Skin of body (tissue), 2 donors: Measurements from ENCODE around the gene ZNF407. TPM values are rescaled to one million over a fixed set of nuclear protein-coding genes. Genes with fewer than 3 reads are reported as not detected.

Experiments
- DNase-seq: peaks from one replicate; lab custom pipeline; 2025; lab: John Stamatoyannopoulos, UW
- total RNA-seq: library from RNA; depleted of rRNA; stranded (reverse); fragments of >200 nt; gene quantifications from one replicate; pipeline ENCODE4 v1.2.3, GENCODE V29; 2014

The ZNF407 gene
- total RNA-seq, 1 donor from 2014 or later = 21.6 TPM

DNA sequence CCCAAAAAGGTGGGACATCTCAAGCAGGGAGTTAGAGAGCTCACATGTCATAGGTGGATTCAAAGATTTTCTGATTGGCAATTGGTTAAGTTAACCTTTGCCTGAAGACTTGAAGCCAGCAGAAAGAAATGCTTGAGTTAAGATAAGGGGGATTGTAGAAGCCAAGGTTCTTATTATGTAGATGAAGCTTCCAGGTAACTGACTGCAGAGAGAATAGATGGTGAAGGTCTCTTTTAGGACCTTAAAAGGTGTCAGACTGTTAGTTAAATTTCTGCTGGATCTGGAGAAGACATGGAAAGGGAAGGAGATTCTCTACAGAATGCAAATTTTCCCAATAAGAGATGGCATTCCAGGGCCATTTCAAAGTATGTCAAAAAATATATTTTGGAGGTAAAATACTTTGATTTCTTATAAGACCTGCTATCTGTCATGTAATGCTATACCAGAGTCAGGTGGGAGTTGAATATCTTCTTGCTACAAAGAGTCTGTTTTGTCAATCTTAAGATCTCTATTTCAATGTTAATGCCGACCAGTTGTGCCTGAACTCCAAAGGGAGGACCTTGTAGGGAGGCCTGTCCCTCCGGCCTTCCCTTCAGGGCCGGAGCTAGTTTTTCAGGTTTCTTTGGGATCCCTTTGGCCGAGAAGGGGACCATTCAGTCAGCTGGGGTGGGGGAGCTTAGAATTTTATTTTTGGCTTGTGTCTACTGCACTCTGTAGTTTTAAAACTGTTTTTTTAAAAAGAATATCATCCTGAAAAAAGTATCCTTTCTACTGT lies 330.7 kb downstream of the ZNF407 start:
- DNase-seq = no peak

- DNase-seq = no peak
Measured at GRCh38 chr18:74929110-74929509, 331.4 kb downstream of the ZNF407 start.

DNA sequence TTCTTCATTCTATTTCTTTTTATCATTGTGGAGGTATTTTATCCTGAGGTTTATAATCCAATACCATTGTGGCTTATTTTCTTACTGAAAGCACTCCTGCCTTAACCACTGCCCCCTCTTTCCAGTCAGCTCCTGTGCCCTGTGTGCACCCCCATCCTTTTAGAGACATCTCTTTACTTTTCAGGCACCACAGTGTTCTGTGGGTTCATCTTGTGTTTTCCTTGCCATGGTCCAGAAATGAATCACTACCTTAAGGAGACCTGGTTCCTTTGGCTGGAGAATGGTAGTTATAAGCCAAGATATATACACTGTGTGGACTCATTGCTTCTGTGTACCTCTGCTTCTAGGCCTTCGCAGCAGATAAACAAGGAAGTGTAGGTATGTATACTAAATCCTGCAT lies 332.9 kb downstream of the ZNF407 start:
- no peak for DNase-seq

DNA sequence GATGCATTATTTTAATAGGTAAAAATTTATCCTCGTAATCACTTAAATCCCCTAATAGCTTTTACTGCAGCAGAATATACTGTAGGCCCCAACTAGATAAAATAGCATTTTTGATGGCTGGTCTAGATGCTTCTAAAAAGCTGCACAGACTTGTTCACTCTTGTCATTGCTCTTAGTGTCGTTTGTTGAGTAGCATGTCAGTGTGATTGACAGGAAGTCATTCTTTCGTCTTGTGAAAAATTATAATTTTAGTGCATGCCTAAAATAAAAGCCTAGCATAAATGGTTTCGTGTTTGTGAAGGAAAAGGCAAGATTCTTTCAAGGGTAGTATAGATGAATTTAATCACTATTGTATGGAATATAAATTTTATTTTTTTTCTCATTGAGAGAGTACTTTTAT lies 336.3 kb downstream of the ZNF407 start:
- no peak for DNase-seq

- DNase-seq = no peak
Measured at GRCh38 chr18:74935434-74935833, 337.8 kb downstream of the ZNF407 start.

GRCh38 chr18:74936343-74936742 lies 338.7 kb downstream of the ZNF407 start:
- DNase-seq = no peak

DNA sequence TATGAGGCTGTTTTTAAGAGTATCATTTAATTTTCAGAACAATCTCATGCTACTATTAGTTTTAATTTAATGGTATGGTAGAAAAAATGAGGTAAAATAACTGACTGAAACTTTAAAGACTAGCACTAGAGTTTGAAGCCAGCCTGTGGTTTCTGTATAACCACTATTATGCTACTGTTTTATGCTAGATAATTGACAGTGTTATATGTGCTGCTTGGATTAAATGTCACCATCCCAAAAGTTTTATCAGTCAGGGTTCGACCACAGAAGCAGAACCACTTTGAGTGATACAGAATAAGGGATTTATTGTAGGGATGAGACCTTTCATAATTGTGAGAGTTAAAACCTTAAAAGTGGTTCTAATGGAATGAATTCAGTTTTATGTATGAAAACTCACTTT lies 339.6 kb downstream of the ZNF407 start:
- DNase-seq = no peak

- DNase-seq = no peak
Measured at GRCh38 chr18:74940856-74941255, 343.2 kb downstream of the ZNF407 start.

DNA sequence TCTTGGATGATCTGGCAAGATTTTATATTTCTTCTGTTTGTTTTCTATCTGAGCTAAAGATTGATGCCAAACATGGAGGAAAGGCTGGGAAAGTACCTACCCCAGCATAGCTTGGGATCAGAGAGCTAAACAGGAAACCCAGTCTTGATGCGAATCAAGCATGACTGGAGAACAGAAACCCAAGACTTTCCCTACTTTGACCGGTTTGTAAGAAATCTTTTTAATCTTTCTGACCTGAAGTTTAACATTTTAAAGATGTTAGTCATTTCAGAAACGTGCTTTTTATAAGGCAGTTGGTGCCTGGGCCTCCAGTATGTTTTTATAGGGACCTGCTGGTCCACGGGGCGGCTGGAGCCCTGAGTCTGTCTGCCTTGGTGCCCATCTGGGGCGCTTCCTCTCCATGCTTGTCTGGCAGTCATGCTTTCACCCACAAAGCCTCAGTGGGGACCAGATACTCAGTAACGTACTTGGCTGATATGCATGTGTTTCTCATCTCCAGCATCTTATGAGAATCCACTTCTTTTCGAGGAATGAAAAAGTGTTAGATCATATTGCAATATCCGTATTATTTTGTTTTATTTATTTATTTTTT lies 344.7 kb downstream of the ZNF407 start:
- DNase-seq = no peak

DNA sequence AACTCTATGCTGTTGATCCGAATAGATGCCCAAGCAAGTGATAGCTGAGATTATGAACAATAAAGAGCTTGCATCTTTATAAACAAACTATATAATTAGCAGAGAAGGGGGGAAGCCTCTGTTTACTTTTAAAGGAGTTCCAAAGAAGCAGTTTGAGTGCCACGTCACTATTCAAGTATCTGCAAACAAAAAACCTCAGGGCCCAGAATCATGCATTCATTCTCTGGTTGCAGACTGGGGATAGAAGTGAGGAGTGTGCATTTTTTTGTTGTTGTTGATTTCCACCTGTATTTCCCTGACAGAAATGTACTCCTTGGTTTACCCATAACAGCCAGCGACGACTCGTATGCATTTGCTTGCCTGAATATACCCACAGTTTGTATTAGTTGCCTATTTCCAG lies 347.0 kb downstream of the ZNF407 start:
- no peak for DNase-seq

DNA sequence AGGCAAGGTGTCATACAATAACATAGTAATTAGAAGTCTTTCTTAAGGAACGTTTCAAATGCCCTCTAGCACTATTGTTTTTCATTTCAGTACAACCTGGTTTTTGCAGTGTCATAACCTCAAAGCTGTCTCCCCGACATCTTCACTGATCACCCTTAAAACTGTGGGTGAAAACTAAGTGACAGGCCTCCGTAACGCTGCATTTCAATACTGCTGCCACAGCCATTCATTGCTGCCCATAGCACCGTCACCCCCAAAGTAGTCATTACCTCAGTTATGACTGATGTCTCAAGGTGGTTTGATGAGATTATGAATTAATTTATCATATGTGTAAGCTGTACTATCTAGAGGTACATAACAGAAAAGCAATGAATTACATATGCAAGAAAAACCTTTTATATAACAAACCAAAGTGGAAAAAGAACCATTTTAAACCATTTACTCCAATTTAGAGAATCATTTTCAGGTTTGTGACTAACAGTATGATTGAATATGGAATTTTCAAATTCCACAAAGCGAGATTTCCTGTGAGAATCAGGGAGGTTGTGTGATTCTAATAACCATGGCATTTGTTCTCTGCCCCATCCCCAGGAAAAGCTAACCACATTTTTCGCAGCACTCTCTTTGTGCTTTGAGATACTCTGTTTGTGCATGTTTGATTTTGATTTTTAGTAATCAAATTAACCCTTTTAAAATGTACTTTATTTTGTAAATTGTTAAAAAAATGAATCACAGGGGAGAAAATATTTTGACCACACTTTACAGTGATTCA lies 348.3 kb downstream of the ZNF407 start:
- DNase-seq = no peak

GRCh38 chr18:74946646-74947375 lies 349.1 kb downstream of the ZNF407 start:
- no peak for DNase-seq

- no peak for DNase-seq
Measured at GRCh38 chr18:74947417-74947816, 349.7 kb downstream of the ZNF407 start.

DNA sequence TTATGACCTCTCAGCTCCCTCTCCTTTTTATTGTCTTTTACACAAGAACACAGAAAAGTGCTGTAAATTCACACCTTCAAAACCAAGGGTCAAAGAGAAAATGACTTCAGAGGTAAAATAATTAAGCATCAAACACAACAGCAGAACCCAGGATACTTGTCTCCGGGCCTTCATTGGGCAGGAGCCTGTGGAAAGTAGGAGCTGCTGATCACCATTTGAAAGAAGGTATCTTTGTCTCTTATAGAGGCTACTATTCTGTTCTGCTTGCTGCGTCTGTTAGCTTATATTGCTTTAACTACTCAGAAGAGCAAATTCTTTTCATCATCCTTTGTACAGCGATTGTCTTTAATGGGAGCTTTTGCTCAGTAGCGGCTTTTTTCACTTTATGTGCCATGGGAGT lies 350.2 kb downstream of the ZNF407 start:
- DNase-seq = no peak

- DNase-seq = no peak
Measured at GRCh38 chr18:74949611-74950010, 351.9 kb downstream of the ZNF407 start.

DNA sequence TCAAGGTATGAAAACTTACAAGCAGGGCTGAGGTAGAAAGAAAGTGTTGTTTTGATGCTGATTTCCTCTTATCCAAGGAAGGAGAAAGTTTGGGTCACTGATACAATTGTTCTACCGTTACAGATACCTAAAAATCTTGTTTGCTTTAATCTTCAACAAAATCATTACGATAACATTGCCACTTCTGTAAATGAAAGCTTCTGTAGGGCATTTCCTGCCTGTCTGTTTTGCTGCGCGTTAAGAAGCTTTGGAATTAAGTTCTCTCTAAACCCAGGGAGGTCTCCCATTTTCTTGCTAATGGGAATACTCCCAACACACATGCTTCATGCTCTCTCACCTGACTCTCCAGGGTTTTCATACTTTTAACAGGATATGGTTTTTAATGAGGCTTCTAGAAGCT lies 352.8 kb downstream of the ZNF407 start:
- DNase-seq = no peak

DNA sequence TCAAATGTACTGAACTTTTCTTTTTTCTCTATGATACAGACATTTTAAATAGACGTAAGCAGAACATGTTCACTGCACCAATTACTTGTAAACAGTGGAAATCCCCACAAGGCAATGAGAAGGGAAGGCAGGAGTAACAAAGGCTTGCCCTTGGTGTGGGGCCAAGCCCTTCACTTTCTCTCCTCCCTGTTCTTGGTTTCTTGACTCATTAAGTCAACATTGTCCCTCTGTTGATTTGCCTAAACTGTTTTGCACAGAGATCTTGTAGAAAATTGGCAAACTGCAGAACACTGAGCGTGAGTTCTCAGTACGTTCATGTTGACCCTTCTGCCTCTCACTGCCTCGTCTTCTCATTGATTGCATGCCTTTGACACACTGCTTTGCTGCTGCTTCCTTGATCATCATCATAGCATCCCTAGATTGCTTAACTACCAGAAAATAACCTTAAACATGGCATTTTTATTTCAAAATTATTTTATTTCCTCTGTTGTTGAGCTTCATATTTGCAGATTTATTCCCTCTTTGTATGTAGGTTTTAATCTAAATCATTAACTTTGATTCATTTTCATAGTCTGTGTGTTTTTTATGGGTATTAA lies 353.6 kb downstream of the ZNF407 start:
- DNase-seq = no peak

- DNase-seq = no peak
Measured at GRCh38 chr18:74957588-74958224, 360.0 kb downstream of the ZNF407 start.

DNA sequence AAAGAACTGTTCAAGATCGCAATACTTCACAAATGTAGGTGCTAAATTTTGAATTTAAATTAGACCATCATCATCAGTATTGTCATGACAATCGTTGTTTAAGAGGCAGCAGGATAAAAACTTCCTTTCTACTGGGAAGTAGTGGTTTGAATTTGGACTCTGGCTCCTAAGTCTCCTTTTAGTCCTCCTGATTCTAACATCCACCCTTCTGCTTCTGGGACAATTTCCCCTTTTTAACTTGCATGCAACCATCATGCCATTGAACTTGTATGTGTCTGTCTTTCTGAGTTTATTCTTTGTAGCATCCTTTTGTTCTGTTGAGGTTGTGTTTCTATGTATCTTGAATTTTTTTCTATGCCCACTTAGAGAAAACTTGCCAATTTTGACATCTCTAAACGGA lies 361.5 kb downstream of the ZNF407 start:
- no peak for DNase-seq

DNA sequence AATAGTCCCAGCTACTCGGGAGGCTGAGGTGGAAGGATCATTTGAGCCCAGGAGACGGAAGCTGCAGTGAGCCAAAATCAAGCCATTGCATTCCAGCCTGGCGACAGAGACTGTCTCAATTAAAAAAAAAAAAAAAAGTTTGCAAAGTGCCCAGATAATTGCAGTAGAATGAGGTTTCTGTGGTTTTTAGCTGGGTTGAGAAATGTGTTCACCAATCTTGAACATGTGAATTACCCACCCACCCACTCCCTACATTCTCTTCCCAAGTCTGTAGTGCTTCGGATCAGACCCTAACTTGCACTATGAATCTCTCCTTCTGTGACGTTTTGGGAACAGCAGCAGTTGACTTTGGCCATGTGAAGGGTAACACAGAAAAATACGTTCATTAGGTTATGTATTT lies 363.9 kb downstream of the ZNF407 start:
- no peak for DNase-seq
